HepG2 (cell line): Measurements from ENCODE around the gene FUCA1. TPM values are rescaled to one million over a fixed set of nuclear protein-coding genes. Genes with fewer than 3 reads are reported as not detected.
A peak's percentile ranks its signal among the peaks of the same experiment; 100 is the strongest.

ENCODE experiments used
- ETV6 ChIP-seq: sonication (generic); formaldehyde crosslinking; conservative IDR thresholded peaks from 2 replicates; pipeline ENCODE4 v1.4.0; 2020; ENCODE audit warnings: missing genetic modification reagents
- FOXA1 ChIP-seq, 2 experiments: fragments of 450-650 bp in 1 of 2; sonication (generic) in 1 of 2; formaldehyde crosslinking in 1 of 2; IDR thresholded peaks; 2 replicates each; pipeline versions ENCODE4 v1.4.0 to v1.6.1; 2016 to 2020; ENCODE audit warnings: missing genetic modification reagents in 1 of 2
- HDAC6 ChIP-seq: fragments of 200-600 bp; sonication (generic); IDR thresholded peaks from 2 replicates; pipeline ENCODE4 v1.7.0; 2017; ENCODE audit warnings: mild to moderate bottlenecking, antibody characterized with exemption, low read length, low read depth
- IRF2 ChIP-seq: IDR thresholded peaks from 2 replicates; pipeline ENCODE4 v1.6.1; 2018; ENCODE audit warnings: missing genetic modification reagents, missing compliant biosample characterization
- JUN ChIP-seq: sonication (generic); formaldehyde crosslinking; IDR thresholded peaks from 2 replicates; pipeline ENCODE4 v1.4.0; 2020; ENCODE audit warnings: mild to moderate bottlenecking, missing genetic modification reagents
- MIXL1 ChIP-seq: IDR thresholded peaks from 2 replicates; pipeline ENCODE4 v1.6.1; 2016
- MLLT10 ChIP-seq: sonication (generic); formaldehyde crosslinking; IDR thresholded peaks from 2 replicates; pipeline ENCODE4 v1.4.0; 2020; ENCODE audit warnings: missing genetic modification reagents
- MXI1 ChIP-seq: IDR thresholded peaks from 3 replicates; pipeline ENCODE4 v1.6.1; 2012; ENCODE audit warnings: low read depth, low read length, inconsistent platforms, borderline replicate concordance
- NFYB ChIP-seq: sonication (generic); formaldehyde crosslinking; IDR thresholded peaks from 2 replicates; pipeline ENCODE4 v1.4.0; 2020; ENCODE audit warnings: missing genetic modification reagents
- PAF1 ChIP-seq: IDR thresholded peaks from 2 replicates; pipeline ENCODE4 v1.6.1; 2016; ENCODE audit warnings: missing genetic modification reagents, missing compliant biosample characterization
- PBX2 ChIP-seq: IDR thresholded peaks from 2 replicates; pipeline ENCODE4 v1.6.1; 2016; ENCODE audit warnings: control low read depth
- REPIN1 ChIP-seq: sonication (generic); formaldehyde crosslinking; IDR thresholded peaks from 2 replicates; pipeline ENCODE4 v1.8.0; 2022; ENCODE audit warnings: missing genetic modification reagents, low read depth, mild to moderate bottlenecking, borderline replicate concordance
- RNF2 ChIP-seq: fragments of 450-650 bp; conservative IDR thresholded peaks from 2 replicates; pipeline ENCODE4 v1.6.1; 2016; ENCODE audit warnings: low read depth
- TAF1 ChIP-seq: sonication (generic); formaldehyde crosslinking; IDR thresholded peaks from 2 replicates; pipeline ENCODE4 v1.4.0; 2020; ENCODE audit warnings: missing genetic modification reagents
- XBP1 ChIP-seq: sonication (generic); formaldehyde crosslinking; IDR thresholded peaks from 2 replicates; pipeline ENCODE4 v1.5.0; 2020; ENCODE audit warnings: missing genetic modification reagents
- ZBTB33 ChIP-seq: sonication (generic); formaldehyde crosslinking; IDR thresholded peaks from 2 replicates; pipeline ENCODE4 v1.4.0; 2020; ENCODE audit warnings: missing genetic modification reagents
- ZNF546 ChIP-seq: sonication (generic); formaldehyde crosslinking; conservative IDR thresholded peaks from 2 replicates; pipeline ENCODE4 v1.8.1; 2023; ENCODE audit warnings: mild to moderate bottlenecking, missing genetic modification reagents
- ZNF616 ChIP-seq: sonication (generic); formaldehyde crosslinking; IDR thresholded peaks from 2 replicates; pipeline ENCODE4 v1.5.0; 2020; ENCODE audit warnings: low read depth, mild to moderate bottlenecking, missing genetic modification reagents
- ZNF678 ChIP-seq: sonication (generic); formaldehyde crosslinking; IDR thresholded peaks from 2 replicates; pipeline ENCODE4 v1.4.0; 2020; ENCODE audit warnings: mild to moderate bottlenecking, missing genetic modification reagents
- ZNF777 ChIP-seq: sonication (generic); formaldehyde crosslinking; IDR thresholded peaks from 2 replicates; pipeline ENCODE4 v1.4.0; 2020; ENCODE audit warnings: missing genetic modification reagents
- polyA plus RNA-seq, 8 experiments: library from polyadenylated mRNA; depleted of rRNA in 3 of 8; stranded (reverse) in 7 of 8; unstranded in 1 of 8; fragments of >200 nt; fragmentation: Illumina TruSeq in 4 of 8; extraction: Trizol in 4 of 8; gene quantifications; 2 replicates each; pipeline versions ENCODE4 v1.2.1 to v1.2.3, GENCODE V29; 2011 to 2016; ENCODE audit warnings: low read depth in 4 of 8, missing spikeins in 1 of 8, mixed read lengths in 1 of 8; ENCODE audit not compliant: insufficient read depth in 1 of 8
- total RNA-seq, 5 experiments: library from RNA; depleted of rRNA; stranded (reverse); fragments of >200 nt; fragmentation: Illumina TruSeq; extraction: Trizol; gene quantifications; 2 replicates each; pipeline ENCODE4 v1.2.3, GENCODE V29; 2016; ENCODE audit warnings: low read depth in 1 of 5
- TF ChIP-seq, protein P1 (sequence below): sonication (generic); formaldehyde crosslinking; IDR thresholded peaks from 2 replicates; pipeline ENCODE4 v1.5.0; 2020; ENCODE audit warnings: missing genetic modification reagents
- TF ChIP-seq, protein P2 (sequence below): sonication (generic); formaldehyde crosslinking; IDR thresholded peaks from 2 replicates; pipeline ENCODE4 v1.8.1; 2022; ENCODE audit warnings: mild to moderate bottlenecking, missing genetic modification reagents
- TF ChIP-seq, protein P3 (sequence below): sonication (generic); formaldehyde crosslinking; IDR thresholded peaks from 2 replicates; pipeline ENCODE4 v1.8.1; 2022; ENCODE audit warnings: low read depth, mild to moderate bottlenecking, missing genetic modification reagents

The FUCA1 gene
- total and polyA plus RNA-seq, 2 of the 13 experiments (the other 11 are each of a cell fraction or from before 2014, with no cell fraction given) = 32.7 to 33.6 TPM

- TF ChIP-seq JUN (CRISPR knock-in tag) = no peak
- TF ChIP-seq ZNF546 (CRISPR knock-in tag) = peak; percentile 86
- peak; percentile 77 for TF ChIP-seq XBP1 (CRISPR knock-in tag)
- no peak for TF ChIP-seq MLLT10 (CRISPR knock-in tag)
- TF ChIP-seq REPIN1 (CRISPR knock-in tag) = peak; percentile 42; the same call in 1 of the 2 replicates
- no peak for TF ChIP-seq ZBTB33 (CRISPR knock-in tag)
- TF ChIP-seq TAF1 (CRISPR knock-in tag) = peak; percentile 99
- TF ChIP-seq MIXL1 (CRISPR knock-in tag) = no peak; the same call in 1 of the 2 replicates
- TF ChIP-seq FOXA1 (IDR thresholded peaks at IDR 0.05) = no peak
- no peak for TF ChIP-seq FOXA1 (CRISPR knock-in tag; IDR thresholded peaks at IDR 0.05)
- TF ChIP-seq, protein P1, sequence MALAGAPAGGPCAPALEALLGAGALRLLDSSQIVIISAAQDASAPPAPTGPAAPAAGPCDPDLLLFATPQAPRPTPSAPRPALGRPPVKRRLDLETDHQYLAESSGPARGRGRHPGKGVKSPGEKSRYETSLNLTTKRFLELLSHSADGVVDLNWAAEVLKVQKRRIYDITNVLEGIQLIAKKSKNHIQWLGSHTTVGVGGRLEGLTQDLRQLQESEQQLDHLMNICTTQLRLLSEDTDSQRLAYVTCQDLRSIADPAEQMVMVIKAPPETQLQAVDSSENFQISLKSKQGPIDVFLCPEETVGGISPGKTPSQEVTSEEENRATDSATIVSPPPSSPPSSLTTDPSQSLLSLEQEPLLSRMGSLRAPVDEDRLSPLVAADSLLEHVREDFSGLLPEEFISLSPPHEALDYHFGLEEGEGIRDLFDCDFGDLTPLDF (CRISPR knock-in tag) = peak; percentile 69
- TF ChIP-seq, protein P2, sequence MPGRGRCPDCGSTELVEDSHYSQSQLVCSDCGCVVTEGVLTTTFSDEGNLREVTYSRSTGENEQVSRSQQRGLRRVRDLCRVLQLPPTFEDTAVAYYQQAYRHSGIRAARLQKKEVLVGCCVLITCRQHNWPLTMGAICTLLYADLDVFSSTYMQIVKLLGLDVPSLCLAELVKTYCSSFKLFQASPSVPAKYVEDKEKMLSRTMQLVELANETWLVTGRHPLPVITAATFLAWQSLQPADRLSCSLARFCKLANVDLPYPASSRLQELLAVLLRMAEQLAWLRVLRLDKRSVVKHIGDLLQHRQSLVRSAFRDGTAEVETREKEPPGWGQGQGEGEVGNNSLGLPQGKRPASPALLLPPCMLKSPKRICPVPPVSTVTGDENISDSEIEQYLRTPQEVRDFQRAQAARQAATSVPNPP (CRISPR knock-in tag) = 0 out of 2 replicates have a peak, but pooled peaks have one; percentile 38
- TF ChIP-seq NFYB (CRISPR knock-in tag) = no peak
- TF ChIP-seq HDAC6 = no peak
- peak; percentile 89; the same call in 1 of the 3 replicates for TF ChIP-seq MXI1
- TF ChIP-seq ZNF678 (CRISPR knock-in tag) = peak; percentile 97
- no peak for TF ChIP-seq ZNF616 (CRISPR knock-in tag)
- TF ChIP-seq PAF1 (CRISPR knock-in tag) = no peak
- peak; percentile 70 for TF ChIP-seq ZNF777 (CRISPR knock-in tag)
- no peak; the same call in 1 of the 2 replicates for TF ChIP-seq ETV6 (CRISPR knock-in tag)
- no peak for TF ChIP-seq PBX2 (CRISPR knock-in tag)
- peak; percentile 57; the same call in 1 of the 2 replicates for TF ChIP-seq IRF2 (CRISPR knock-in tag)
- no peak for TF ChIP-seq RNF2
- TF ChIP-seq, protein P3, sequence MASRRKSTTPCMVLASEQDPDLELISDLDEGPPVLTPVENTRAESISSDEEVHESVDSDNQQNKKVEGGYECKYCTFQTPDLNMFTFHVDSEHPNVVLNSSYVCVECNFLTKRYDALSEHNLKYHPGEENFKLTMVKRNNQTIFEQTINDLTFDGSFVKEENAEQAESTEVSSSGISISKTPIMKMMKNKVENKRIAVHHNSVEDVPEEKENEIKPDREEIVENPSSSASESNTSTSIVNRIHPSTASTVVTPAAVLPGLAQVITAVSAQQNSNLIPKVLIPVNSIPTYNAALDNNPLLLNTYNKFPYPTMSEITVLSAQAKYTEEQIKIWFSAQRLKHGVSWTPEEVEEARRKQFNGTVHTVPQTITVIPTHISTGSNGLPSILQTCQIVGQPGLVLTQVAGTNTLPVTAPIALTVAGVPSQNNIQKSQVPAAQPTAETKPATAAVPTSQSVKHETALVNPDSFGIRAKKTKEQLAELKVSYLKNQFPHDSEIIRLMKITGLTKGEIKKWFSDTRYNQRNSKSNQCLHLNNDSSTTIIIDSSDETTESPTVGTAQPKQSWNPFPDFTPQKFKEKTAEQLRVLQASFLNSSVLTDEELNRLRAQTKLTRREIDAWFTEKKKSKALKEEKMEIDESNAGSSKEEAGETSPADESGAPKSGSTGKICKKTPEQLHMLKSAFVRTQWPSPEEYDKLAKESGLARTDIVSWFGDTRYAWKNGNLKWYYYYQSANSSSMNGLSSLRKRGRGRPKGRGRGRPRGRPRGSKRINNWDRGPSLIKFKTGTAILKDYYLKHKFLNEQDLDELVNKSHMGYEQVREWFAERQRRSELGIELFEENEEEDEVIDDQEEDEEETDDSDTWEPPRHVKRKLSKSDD (CRISPR knock-in tag) = no peak; the same call in 1 of the 2 replicates
Measured at GRCh38 chr1:23825076-23825761, 42.9 kb downstream of the FUCA1 start, which contains the start of gene HMGCL (continued).
